GM23248 (cell line): ENCODE data around the gene CDC34. TPM values are rescaled to one million over a fixed set of nuclear protein-coding genes. Genes with fewer than 3 reads are reported as not detected.

ENCODE experiments used
- DNase-seq: peaks from one replicate; pipeline ENCODE4 v3.0.0-alpha.2; 2015
- H2AFZ ChIP-seq: fragments of 200-600 bp; sonication (generic); 2 replicates; pipeline ENCODE4 v1.6.1; 2016; ENCODE audit warnings: antibody characterized with exemption
- H3F3A ChIP-seq: fragments of 200-600 bp; sonication (generic); 2 replicates; pipeline ENCODE4 v1.6.1; 2016; ENCODE audit warnings: mild to moderate bottlenecking, antibody characterized with exemption, mixed run types; ENCODE audit not compliant: insufficient read depth
- H3K27ac ChIP-seq: fragments of 200-600 bp; sonication (generic); 2 replicates; pipeline ENCODE4 v1.5.1; 2016; ENCODE audit warnings: mild to moderate bottlenecking
- H3K27me3 ChIP-seq: fragments of 200-600 bp; sonication (generic); replicated peaks from 2 replicates; pipeline ENCODE4 v1.6.1; 2016; ENCODE audit warnings: mild to moderate bottlenecking; ENCODE audit not compliant: insufficient read depth
- H3K36me3 ChIP-seq: fragments of 200-600 bp; sonication (generic); 2 replicates; pipeline ENCODE4 v1.6.1; 2016; ENCODE audit warnings: low read depth, mild to moderate bottlenecking
- H3K4me1 ChIP-seq: fragments of 200-600 bp; sonication (generic); 2 replicates; pipeline ENCODE4 v1.6.1; 2016; ENCODE audit warnings: mild to moderate bottlenecking; ENCODE audit not compliant: insufficient read depth
- H3K4me2 ChIP-seq: fragments of 200-600 bp; sonication (generic); one replicate; pipeline ENCODE4 v1.6.1; 2016; ENCODE audit warnings: mild to moderate bottlenecking; ENCODE audit not compliant: unreplicated experiment
- H3K4me3 ChIP-seq: fragments of 200-600 bp; sonication (generic); 2 replicates; pipeline ENCODE4 v1.5.1; 2016; ENCODE audit warnings: mild to moderate bottlenecking
- H3K79me2 ChIP-seq: fragments of 200-600 bp; sonication (generic); 2 replicates; pipeline ENCODE4 v1.6.1; 2016; ENCODE audit warnings: mild to moderate bottlenecking; ENCODE audit not compliant: insufficient read depth
- H3K9ac ChIP-seq: fragments of 200-600 bp; sonication (generic); 2 replicates; pipeline ENCODE4 v1.6.1; 2016; ENCODE audit warnings: mild to moderate bottlenecking
- H3K9me2 ChIP-seq: fragments of 200-600 bp; sonication (generic); 2 replicates; pipeline ENCODE4 v1.6.1; 2016; ENCODE audit warnings: mixed run types, mild to moderate bottlenecking, moderate library complexity; ENCODE audit not compliant: insufficient read depth
- H3K9me3 ChIP-seq: fragments of 200-600 bp; sonication (generic); one replicate; pipeline ENCODE4 v1.6.1; 2017; ENCODE audit warnings: low read depth
- H4K20me1 ChIP-seq: fragments of 200-600 bp; sonication (generic); 2 replicates; pipeline ENCODE4 v1.6.0; 2016; ENCODE audit not compliant: insufficient read depth
- EZH2 ChIP-seq: fragments of 200-600 bp; sonication (generic); IDR thresholded peaks from 2 replicates; pipeline ENCODE4 v1.6.1; 2018; ENCODE audit warnings: antibody characterized with exemption, mild to moderate bottlenecking; ENCODE audit not compliant: insufficient read depth, poor library complexity, severe bottlenecking
- EZH2phosphoT487 ChIP-seq: fragments of 200-600 bp; sonication (generic); IDR thresholded peaks from 2 replicates; pipeline ENCODE4 v1.6.1; 2018; ENCODE audit warnings: antibody characterized with exemption, moderate library complexity, mild to moderate bottlenecking, low read depth; ENCODE audit not compliant: insufficient read depth
- WGBS, 2 experiments: methylation state at CpG; one replicate each; pipeline ENCODE4 v1.1.6; 2015 to 2017; ENCODE audit warnings: low lambda C conversion rate in 2 of 2, low coverage in 1 of 2; ENCODE audit errors: missing lambda C conversion rate in 2 of 2; 5-methylcytosine and 5-hydroxymethylcytosine counted together
- in situ Hi-C: fragments of 300-500 bp; cut with MboI; formaldehyde crosslinking; loops from 2 replicates; pipeline ENCODE4 v1.15.0; 2020
- polyA plus RNA-seq: library from polyadenylated mRNA; unstranded; fragments of >200 nt; fragmentation: Nextera tagmentation; extraction: Ambion mirVana; gene quantifications from 2 replicates; pipeline ENCODE4 v1.2.1, GENCODE V29; 2016
- total RNA-seq: library from RNA; depleted of rRNA; stranded (reverse); fragments of >200 nt; shearing (Covaris generic); gene quantifications from 2 replicates; pipeline ENCODE4 v1.2.3, GENCODE V29; 2014

CDC34 gene
- total and polyA plus RNA-seq, 2 experiments from 2014 or later: 46.4 to 50.8 TPM

DNA sequence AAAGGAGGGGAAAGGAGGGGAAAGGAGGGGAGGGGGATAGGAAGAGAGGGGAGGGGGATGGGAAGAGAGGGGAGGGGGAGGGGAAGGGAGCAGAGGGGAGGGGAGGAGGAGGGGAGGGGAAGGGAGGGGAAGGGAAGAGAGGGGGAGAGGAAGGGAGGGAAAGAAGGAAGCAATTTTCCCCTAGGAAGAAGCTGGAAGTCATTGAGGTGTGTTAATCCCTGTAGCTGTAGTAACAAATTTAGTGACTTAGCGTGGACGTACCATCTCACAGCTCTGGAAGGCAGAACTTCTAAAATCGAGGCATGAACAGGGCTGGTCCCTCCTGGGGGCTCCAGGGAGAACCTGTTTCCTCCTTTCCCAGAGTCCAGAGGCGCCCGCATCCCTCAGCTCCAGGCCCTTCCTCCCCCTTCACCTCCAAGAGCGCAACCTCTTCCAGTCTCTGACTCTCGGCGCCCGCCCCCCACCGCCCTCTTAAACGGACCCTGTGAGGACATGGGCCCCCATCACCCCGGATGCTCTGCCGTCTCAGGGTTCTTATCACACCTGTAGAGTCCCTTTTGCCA is 5.6 kb upstream of the CDC34 start:
- 36% methylated on average over 12 to 13 of the region's 13 CpGs for WGBS, 2 experiments
- H3F3A ChIP-seq: no peaks in the 10 kb centered on the region
- TF ChIP-seq EZH2 (no peak), EZH2phosphoT487 (no peak)
- no peaks in the 10 kb centered on the region for H3K36me3 ChIP-seq
- H3K4me1 ChIP-seq: no peaks in the 10 kb centered on the region
- H3K4me2 ChIP-seq: no peak overlapping the region
- no peaks in the 10 kb centered on the region for H3K9me2 ChIP-seq
- no peaks in the 10 kb centered on the region for H3K9me3 ChIP-seq
- no peaks in the 10 kb centered on the region for H3K27me3 ChIP-seq
- no peak overlapping the region for H3K4me3 ChIP-seq
- H3K27ac ChIP-seq: no peak overlapping the region
- no peak overlapping the region for H3K9ac ChIP-seq
- DNase-seq: no peak
- H4K20me1 ChIP-seq: no peaks in the 10 kb centered on the region
- no peak overlapping the region for H2AFZ ChIP-seq
- in situ Hi-C loops: no loop called here
- H3K79me2 ChIP-seq: no peaks in the 10 kb centered on the region

DNA sequence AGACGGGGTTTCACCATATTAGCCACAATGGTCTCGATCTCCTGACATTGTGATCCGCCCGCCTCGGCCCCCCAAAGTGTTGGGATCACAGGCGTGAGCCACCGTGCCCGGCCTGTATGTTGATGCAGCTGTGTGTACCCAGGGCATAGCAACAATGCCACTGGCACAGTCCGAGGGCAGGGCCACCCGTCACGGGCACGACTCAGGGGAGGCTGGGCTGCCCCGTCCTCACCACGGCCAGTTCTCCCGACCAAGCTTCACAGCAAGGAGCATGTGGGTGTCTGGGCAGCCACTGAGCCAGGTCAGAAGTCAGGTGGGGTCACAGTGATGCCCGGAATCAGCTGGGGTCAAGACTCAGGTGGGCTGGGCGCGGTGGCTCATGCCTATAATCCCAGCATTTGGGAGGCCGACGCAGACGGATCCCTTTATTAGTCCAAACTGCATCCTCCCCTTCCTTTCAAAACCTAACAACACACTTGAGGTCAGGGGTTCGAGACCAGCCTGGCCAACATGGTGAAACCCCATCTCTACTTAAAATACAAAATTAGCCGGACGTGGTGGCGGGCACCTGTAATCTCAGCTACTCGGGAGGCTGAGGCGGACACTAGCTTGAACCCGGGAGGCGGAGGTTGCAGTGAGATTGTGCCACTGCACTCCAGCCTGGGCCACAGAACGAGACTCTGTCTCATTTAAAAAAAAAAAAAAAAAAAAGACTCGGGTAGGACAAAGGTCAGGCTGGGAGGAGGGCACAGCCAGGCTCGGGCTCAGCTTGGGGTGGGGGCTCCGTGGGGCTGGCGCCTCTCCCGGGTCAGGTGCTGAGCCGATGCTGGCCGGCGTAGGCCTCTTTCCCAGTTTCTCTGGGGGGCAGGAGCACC is 1.2 kb upstream of the CDC34 start:
- peak overlapping the region; percentile 82 for H3K9ac ChIP-seq
- no peak for DNase-seq
- peak overlapping the region; percentile 86 for H2AFZ ChIP-seq
- no peak overlapping the region for H3K27ac ChIP-seq
- H3F3A ChIP-seq: no peaks in the 10 kb centered on the region
- no peaks in the 10 kb centered on the region for H3K9me3 ChIP-seq
- TF ChIP-seq EZH2: no peak
- no peak for TF ChIP-seq EZH2phosphoT487
- peak overlapping the region; percentile 79 for H3K4me3 ChIP-seq
- no peaks in the 10 kb centered on the region for H3K36me3 ChIP-seq
- H3K4me2 ChIP-seq: peak overlapping the region; percentile 75
- H3K4me1 ChIP-seq: peaks cover 7% of the 10 kb centered on the region
- no peaks in the 10 kb centered on the region for H3K9me2 ChIP-seq
- H3K79me2 ChIP-seq: peaks cover 33% of the 10 kb centered on the region
- H4K20me1 ChIP-seq: no peaks in the 10 kb centered on the region
- in situ Hi-C loops: no loop called here
- WGBS, 2 experiments: 66 to 69% methylated on average over 34 to 38 of the region's 38 CpGs
- no peaks in the 10 kb centered on the region for H3K27me3 ChIP-seq

DNA sequence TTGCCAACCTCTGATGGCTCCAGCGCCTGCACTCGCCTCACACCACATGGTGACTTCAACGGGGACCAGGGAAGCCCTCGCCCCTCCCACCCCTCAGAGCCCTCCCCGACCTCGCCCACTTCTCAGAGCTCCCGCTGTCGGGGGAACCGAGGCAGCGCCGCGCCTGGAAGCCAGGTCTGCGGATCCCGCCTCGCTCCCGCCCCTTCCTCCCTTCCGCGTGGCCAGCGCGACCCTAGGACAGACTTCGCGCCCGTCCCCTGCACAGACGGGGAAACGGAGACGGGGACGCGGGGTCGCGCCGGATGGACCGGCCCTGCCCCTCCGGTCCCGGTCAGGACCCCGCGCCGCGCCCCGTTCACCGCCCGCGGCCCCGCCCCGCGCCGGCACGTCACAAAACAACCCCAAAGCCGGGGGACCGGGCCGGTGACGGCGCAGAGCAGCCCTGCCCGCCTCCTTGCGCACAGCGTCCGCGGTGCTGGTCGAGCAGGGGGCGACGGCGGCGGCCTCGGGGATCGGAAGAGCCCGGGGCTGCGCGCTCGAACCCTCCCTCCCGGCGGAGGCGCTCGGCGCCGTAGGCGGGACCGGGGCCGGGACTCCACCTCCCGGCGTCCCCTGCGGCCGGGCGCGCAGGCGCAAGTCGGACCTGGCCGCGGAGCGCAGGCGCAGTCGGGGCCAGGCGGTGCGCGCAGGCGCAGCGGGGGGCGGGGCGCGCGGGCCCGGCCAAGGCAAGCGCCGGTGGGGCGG is 379 bp upstream of the CDC34 start:
- DNase-seq: peak; percentile 95
- Histone ChIP-seq H2AFZ (peak overlapping the region; percentile 86), H3K9ac (peak overlapping the region; percentile 82), H3K4me1 (peaks cover 7% of the 10 kb centered on the region), H3F3A (no peaks in the 10 kb centered on the region), H3K27ac (peak overlapping the region; percentile 50), H3K27me3 (no peaks in the 10 kb centered on the region), H4K20me1 (no peaks in the 10 kb centered on the region), H3K36me3 (no peaks in the 10 kb centered on the region; the same call in 1 of the 2 replicates), H3K4me3 (peak overlapping the region; percentile 79), H3K9me3 (no peaks in the 10 kb centered on the region), H3K9me2 (no peaks in the 10 kb centered on the region), H3K79me2 (peaks cover 42% of the 10 kb centered on the region), H3K4me2 (peak overlapping the region; percentile 75)
- in situ Hi-C loops: no loop called here
- WGBS, 2 experiments: 0 to 3% methylated on average over 45 to 46 of the region's 103 CpGs
- TF ChIP-seq EZH2 (no peak), EZH2phosphoT487 (no peak)

DNA sequence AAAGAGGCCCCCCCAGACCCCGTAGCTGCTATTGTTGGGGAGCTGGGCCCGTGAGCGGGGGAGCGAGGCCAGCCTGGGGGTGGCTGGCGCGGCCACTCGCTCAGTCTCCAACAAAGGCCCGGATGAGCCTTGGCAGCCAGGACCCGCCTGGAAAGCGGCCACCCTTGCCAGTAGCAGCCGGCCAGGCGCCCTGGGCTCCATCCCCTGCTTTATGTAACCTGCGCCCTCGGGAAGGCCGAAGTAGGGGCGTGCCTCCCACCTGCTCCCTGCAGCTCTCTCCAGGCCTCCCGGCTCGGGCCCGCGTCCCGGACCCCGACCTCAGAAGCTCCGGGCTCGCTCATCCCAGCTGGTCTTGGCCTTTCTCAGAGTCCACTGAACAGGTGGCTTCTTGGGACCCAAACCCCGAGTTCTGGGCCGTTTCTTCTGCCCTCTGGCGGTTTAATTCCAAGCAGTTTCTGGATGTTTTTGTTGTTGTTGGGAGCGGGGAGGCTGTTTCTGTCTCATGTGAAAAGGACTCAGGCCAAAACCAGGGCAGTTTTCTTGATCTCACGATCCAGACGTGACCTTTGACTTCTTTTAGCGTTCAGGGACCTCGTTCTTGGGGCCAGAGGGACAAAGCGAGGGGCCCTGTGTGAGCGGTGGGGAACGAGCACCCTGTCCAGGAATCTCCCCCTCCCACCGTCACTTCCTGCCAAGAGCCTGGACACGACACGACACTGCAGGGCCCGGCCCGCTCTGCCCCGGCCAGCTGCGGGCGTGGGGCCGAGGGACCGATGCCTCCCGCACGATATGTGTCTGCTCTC is 1.2 kb downstream of the CDC34 start:
- Histone ChIP-seq H3K9me3 (no peaks in the 10 kb centered on the region), H3K4me2 (peak overlapping the region; percentile 97), H3K9ac (peak overlapping the region; percentile 90), H3K4me1 (peaks cover 7% of the 10 kb centered on the region), H3K79me2 (peaks cover 46% of the 10 kb centered on the region), H3K27ac (peak overlapping the region; percentile 79), H4K20me1 (no peaks in the 10 kb centered on the region), H3F3A (no peaks in the 10 kb centered on the region), H3K36me3 (no peaks in the 10 kb centered on the region; the same call in 1 of the 2 replicates), H3K4me3 (peak overlapping the region; percentile 79), H3K27me3 (no peaks in the 10 kb centered on the region), H2AFZ (peak overlapping the region; percentile 55), H3K9me2 (no peaks in the 10 kb centered on the region)
- in situ Hi-C loops: no loop called here
- no peak for TF ChIP-seq EZH2phosphoT487
- DNase-seq: peak; percentile 83
- WGBS, 2 experiments: 1 to 3% methylated on average over 41 to 47 of the region's 47 CpGs
